SK-N-SH (cell line): Measurements from ENCODE around the gene RIPPLY3.

Experiments used
- CHD2 ChIP-seq: fragments of 150-350 bp; IDR thresholded peaks from 2 replicates; pipeline ENCODE4 v1.6.1; 2018; ENCODE audit warnings: low read length; ENCODE audit not compliant: partially characterized antibody
- CTCF ChIP-seq: fragments of 200-600 bp; sonication (generic); IDR thresholded peaks from 2 replicates; pipeline ENCODE4 v1.6.1; 2017; ENCODE audit warnings: antibody characterized with exemption, mild to moderate bottlenecking, moderate library complexity
- EP300 ChIP-seq, 2 experiments: IDR thresholded peaks; 2 replicates each; pipeline versions ENCODE4 v1.4.0 to v1.6.1; 2012; ENCODE audit warnings: borderline replicate concordance in 1 of 2, low read depth in 1 of 2, low read length in 1 of 2
- EZH2phosphoT487 ChIP-seq: fragments of 200-600 bp; sonication (generic); IDR thresholded peaks from 2 replicates; pipeline ENCODE4 v1.6.1; 2017; ENCODE audit warnings: low read depth, mixed run types, mild to moderate bottlenecking, antibody characterized with exemption, moderate library complexity, borderline replicate concordance
- JUND ChIP-seq: IDR thresholded peaks from 2 replicates; pipeline ENCODE4 v1.4.0; 2012
- MAX ChIP-seq: IDR thresholded peaks from 2 replicates; pipeline ENCODE4 v1.4.0; 2012; ENCODE audit warnings: low read depth
- REST ChIP-seq: IDR thresholded peaks from 2 replicates; pipeline ENCODE4 v1.6.1; 2012; ENCODE audit warnings: mild to moderate bottlenecking, low read depth, low read length, moderate library complexity
- SIN3A ChIP-seq: IDR thresholded peaks from 2 replicates; pipeline ENCODE4 v1.6.1; 2012; ENCODE audit warnings: low read depth, mild to moderate bottlenecking, low read length, moderate library complexity, borderline replicate concordance
- TAF1 ChIP-seq: IDR thresholded peaks from 2 replicates; pipeline ENCODE4 v1.6.1; 2012; ENCODE audit warnings: low read depth, mild to moderate bottlenecking, low read length, moderate library complexity, borderline replicate concordance
- TCF12 ChIP-seq: IDR thresholded peaks from 2 replicates; pipeline ENCODE4 v1.4.0; 2012
- USF2 ChIP-seq: fragments of 150-350 bp; IDR thresholded peaks from 2 replicates; pipeline ENCODE4 v1.6.1; 2017; ENCODE audit warnings: antibody characterized with exemption, low read length, low read depth, borderline replicate concordance

DNA sequence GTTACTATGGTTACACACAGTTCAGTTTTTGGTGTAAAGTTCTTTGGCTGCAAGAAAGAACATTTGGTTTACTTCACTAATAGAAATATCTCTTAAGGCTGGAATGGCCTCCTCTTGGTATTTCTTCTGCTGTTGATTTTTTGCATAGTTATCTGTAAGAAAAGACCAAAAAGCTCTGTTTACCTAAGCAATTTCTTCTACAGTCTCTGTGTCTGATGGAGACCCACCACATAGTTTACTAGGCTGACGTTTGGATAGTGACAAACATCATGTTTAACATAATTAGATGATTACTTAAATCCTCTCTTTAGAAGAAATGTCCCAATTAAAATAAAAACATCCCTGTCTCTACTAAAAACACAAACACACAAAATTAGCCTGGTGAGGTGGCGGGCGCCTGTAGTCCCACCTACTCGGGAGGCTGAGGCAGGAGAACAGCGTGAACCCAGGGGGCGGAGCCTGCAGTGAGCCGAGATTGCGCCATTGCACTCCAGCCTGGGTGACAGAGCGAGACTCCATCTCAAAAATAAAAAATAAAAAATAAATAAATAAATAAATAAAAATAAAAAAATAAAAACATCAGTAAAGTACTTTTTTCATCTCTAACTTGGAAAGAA is 59.2 kb downstream of the RIPPLY3 start:
- TF ChIP-seq CTCF (no peak), SIN3A (no peak), JUND (no peak), MAX (no peak), TAF1 (no peak), REST (no peak), USF2 (no peak), CHD2 (no peak), TCF12 (no peak), EZH2phosphoT487 (no peak), EP300 (IDR thresholded peaks at IDR 0.05; ENCODE audit: borderline replicate concordance in 1 of 2, low read depth in 1 of 2, low read length in 1 of 2) (no peak)
